Cerebellar nuclear complex (tissue), 1 donor: ENCODE results near the gene MACROD2.
"Not testable (repeated sequence)": the region's sequence is repeated elsewhere in the genome, so short reads cannot be mapped to it uniquely, and the experiment has no call there.

Source experiments
- DNase-seq, 2 experiments: peaks; one replicate each; lab custom pipeline; 2025; lab: John Stamatoyannopoulos, UW

MACROD2 gene

GRCh38 chr20:15965165-15965564 is 1969.8 kb downstream of the MACROD2 start:
- no peak for DNase-seq

GRCh38 chr20:15967334-15967733 is 1972.0 kb downstream of the MACROD2 start:
- DNase-seq: no peak

- no peak for DNase-seq
Measured at GRCh38 chr20:15976047-15976736, 1980.9 kb downstream of the MACROD2 start.

GRCh38 chr20:15977026-15977425 is 1981.7 kb downstream of the MACROD2 start:
- DNase-seq: no peak

GRCh38 chr20:15977758-15978157 is 1982.4 kb downstream of the MACROD2 start:
- no peak for DNase-seq

- DNase-seq: not testable (repeated sequence)
Measured at GRCh38 chr20:15985494-15986368, 1990.4 kb downstream of the MACROD2 start.

- DNase-seq: no peak
Measured at GRCh38 chr20:15986690-15987089, 1991.4 kb downstream of the MACROD2 start.

- no peak for DNase-seq
Measured at GRCh38 chr20:15991279-15991678, 1996.0 kb downstream of the MACROD2 start.

- no peak for DNase-seq
Measured at GRCh38 chr20:15992564-15992963, 1997.2 kb downstream of the MACROD2 start.

- DNase-seq: no peak
Measured at GRCh38 chr20:16000112-16000511, 2004.8 kb downstream of the MACROD2 start.

GRCh38 chr20:16001286-16001685 is 2006.0 kb downstream of the MACROD2 start:
- DNase-seq: no peak

GRCh38 chr20:16003310-16003709 is 2008.0 kb downstream of the MACROD2 start:
- no peak for DNase-seq

GRCh38 chr20:16004108-16004854 is 2009.0 kb downstream of the MACROD2 start:
- no peak for DNase-seq

- DNase-seq: peak; percentile 56 to 76
Measured at GRCh38 chr20:16005021-16005914, 2010.0 kb downstream of the MACROD2 start.

GRCh38 chr20:16005915-16006493 is 2010.7 kb downstream of the MACROD2 start:
- no peak for DNase-seq

- DNase-seq: no peak
Measured at GRCh38 chr20:16007164-16007563, 2011.8 kb downstream of the MACROD2 start.

GRCh38 chr20:16007962-16008361 is 2012.6 kb downstream of the MACROD2 start:
- no peak for DNase-seq

GRCh38 chr20:16011056-16011455 is 2015.7 kb downstream of the MACROD2 start:
- DNase-seq: peak in 1 of 2 experiments; percentile 33

GRCh38 chr20:16011519-16011918 is 2016.2 kb downstream of the MACROD2 start:
- DNase-seq: no peak

GRCh38 chr20:16012934-16013333 is 2017.6 kb downstream of the MACROD2 start:
- DNase-seq: not testable (repeated sequence)

- DNase-seq: peak; percentile 80 to 82
Measured at GRCh38 chr20:16013631-16014030, 2018.3 kb downstream of the MACROD2 start.
